Fibroblast of pulmonary artery (primary cell): ENCODE results near the gene TKT.

Experiments used
- DNase-seq: peaks from one replicate; pipeline ENCODE4 v3.0.0-alpha.2; 2010; ENCODE audit warnings: low read depth
- H3K4me3 ChIP-seq: replicated peaks from 2 replicates; pipeline ENCODE4 v1.5.1; 2011; ENCODE audit warnings: low read depth, mild to moderate bottlenecking, control low read depth, low read length, moderate library complexity
- CTCF ChIP-seq: IDR thresholded peaks from 2 replicates; pipeline ENCODE4 v1.5.1; 2011; ENCODE audit warnings: mild to moderate bottlenecking, control low read depth, low read length, inconsistent platforms; ENCODE audit errors: missing control alignments

Gene TKT

DNA sequence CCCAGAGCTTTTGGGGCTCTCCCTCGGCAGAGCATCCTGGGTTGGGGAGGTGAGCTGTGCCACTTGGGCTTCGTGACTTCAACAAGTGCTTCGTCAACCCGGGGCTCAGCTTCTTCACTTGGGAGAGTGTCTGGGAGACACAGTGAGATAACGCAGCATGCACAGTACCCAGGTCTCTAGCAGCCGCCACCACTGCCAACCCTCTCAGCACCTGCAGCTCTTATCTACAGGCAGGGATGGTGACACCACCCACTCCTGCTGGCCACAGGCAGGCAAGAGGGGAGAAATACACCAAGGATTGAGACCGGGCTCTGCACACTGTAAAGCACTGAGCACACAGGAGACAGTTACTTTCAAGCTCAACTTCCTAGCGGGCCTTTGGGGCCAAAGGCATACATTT is 11.6 kb downstream of the TKT start:
- no peak for DNase-seq
- H3K4me3 ChIP-seq, result no peak overlapping the region
- no peak for TF ChIP-seq CTCF

- H3K4me3 ChIP-seq, result no peak overlapping the region
- no peak for DNase-seq
- TF ChIP-seq CTCF, result no peak
Measured at GRCh38 chr3:53243785-53244184, 12.0 kb downstream of the TKT start.

DNA sequence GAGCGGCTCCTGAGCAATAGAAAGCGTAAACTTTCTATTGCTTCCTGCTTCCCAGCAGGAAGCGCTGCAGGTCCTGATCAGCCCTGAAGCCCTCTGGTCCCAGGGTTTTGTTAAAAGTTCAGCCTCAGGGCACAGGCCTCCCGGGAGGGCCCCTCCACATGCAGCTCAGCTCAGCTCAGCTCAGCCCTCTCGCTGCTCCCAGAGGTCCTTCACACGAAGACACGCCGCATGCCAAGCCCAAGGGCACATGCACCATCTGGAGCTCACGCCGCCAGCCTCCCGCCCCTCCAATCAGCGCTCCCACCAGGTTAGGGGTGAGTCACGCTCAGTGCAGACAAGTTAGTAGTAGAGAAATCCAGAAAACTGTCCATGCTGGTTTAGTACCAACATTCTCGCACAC is 12.7 kb downstream of the TKT start:
- no peak overlapping the region for H3K4me3 ChIP-seq
- TF ChIP-seq CTCF, result no peak
- DNase-seq, result peak; percentile 37

DNA sequence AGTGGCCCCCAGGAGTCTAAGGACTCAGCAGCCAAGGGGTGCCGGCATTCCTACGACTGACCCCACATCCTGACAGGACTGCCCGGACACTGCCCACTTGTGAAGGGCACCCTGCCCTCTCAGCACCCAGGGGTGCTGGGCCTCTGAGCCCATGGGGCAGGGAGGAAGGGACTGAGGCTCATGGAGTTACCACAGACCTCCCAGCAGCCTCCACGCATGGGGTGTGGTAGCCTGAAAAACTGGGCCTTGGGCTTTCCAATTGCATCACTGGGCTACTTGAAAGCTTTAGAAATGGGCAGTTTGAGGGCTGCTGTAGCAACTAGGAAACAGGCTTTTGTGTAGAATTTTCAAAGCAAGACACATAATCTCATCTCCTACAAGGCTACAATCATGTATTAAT is 13.2 kb downstream of the TKT start:
- no peak for TF ChIP-seq CTCF
- peak; percentile 31 for DNase-seq
- H3K4me3 ChIP-seq, result no peak overlapping the region

DNA sequence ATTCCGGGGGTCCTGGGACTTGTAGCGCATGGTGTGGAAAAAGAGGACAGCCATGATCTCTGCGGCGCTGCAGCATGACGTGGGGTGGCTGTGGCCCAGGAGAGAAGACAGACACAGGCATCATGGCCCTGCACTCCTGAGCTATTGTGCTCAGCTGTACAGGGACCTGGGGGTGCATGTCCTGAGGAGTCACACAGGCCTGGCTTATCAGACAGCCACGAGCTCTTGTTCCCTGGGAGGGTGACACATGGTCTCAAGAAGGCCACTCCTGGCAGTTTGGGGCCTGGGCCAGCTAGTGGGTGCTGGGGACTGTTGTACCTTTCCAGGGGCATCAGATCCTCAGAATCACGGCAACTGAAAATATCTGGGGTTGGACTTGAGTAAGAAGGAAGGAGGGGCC is 13.7 kb downstream of the TKT start:
- H3K4me3 ChIP-seq, result no peak overlapping the region

GRCh38 chr3:53240989-53241972 is 14.5 kb downstream of the TKT start:
- no peak overlapping the region for H3K4me3 ChIP-seq
- no peak for DNase-seq
- no peak for TF ChIP-seq CTCF

More for the DNA sequence above, 13.7 kb downstream of the TKT start:
- DNase-seq, result no peak
- TF ChIP-seq CTCF, result no peak

DNA sequence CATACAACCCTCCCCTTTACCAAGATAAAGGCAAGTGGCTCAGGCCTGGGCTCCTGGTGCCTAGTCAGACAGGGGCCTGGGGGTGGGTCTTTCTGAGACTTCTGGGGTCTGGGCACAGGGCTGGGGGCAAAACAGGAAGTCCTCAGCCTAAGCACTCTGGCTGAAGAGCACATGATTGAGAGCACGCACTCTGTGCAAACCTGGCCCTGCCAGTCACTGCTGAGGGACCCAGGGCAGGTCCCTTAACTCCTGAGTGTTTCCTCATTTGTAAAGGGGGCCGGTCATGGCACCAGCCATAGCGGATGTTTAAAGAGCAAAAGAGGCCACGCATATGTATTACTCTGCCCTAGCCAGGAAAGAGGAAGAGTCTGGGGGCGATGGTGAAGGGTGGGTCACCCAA is 16.0 kb downstream of the TKT start:
- DNase-seq, result no peak
- no peak for TF ChIP-seq CTCF

More for the DNA sequence above, 16.0 kb downstream of the TKT start:
- no peak overlapping the region for H3K4me3 ChIP-seq
